ENCODE results near the gene CARD9. TPM values are rescaled to one million over a fixed set of nuclear protein-coding genes. Genes with fewer than 3 reads are reported as not detected.

CARD9 gene
- total and polyA plus RNA-seq, 2 of the 8 experiments (the other 6 are each of a cell fraction or from before 2014, with no cell fraction given), result 0.15 to 1.1 TPM

DNA sequence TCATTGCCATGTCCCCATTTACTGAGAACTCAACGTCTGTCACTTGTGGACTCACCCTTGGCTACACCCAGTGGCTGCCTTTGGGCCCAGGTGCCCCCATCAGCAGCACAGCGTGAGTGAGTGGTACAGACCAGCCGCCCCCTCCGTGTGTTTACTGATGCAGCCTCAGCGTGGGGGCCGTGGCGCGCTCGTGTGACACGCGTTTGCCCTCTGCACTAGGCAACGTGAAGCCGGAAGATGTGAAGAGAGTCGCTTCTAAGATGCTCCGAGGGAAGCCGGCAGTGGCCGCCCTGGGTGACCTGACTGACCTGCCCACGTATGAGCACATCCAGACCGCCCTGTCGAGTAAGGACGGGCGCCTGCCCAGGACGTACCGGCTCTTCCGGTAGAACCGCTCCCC is 49.4 kb upstream of the CARD9 start:
- Histone ChIP-seq H3K27me3 (replicated peaks in 1 of 4; ENCODE audit: control insufficient read depth in 3 of 4, extremely low read depth in 1 of 4, insufficient read depth in 3 of 4, low read length in 3 of 4) (no peaks in the 10 kb centered on the region), H3K23ac (ENCODE audit: insufficient read length) (no peak overlapping the region), H4K20me1 (replicated peaks in 1 of 2; ENCODE audit: control insufficient read depth in 1 of 2, insufficient read depth in 2 of 2, low read length in 2 of 2) (peaks cover 3 to 8% of the 10 kb centered on the region in 2 experiments), H2BK12ac (ENCODE audit: low read depth, low read length) (no peak overlapping the region), H3K79me2 (ENCODE audit: control insufficient read depth in 1 of 2, insufficient read depth in 2 of 2, low read length in 2 of 2) (no peaks in the 10 kb centered on the region), H2AK5ac (ENCODE audit: low read depth, low read length) (no peak overlapping the region), H4K91ac (replicated peaks; ENCODE audit: insufficient read length, low read length) (no peak overlapping the region), H3K14ac (ENCODE audit: insufficient read length) (no peak overlapping the region), H3K18ac (ENCODE audit: extremely low read depth, low read length) (no peak overlapping the region), H3K4me2 (ENCODE audit: insufficient read depth in 1 of 2, low read depth in 2 of 2, low read length in 2 of 2) (no peak overlapping the region), H3K36me3 (ENCODE audit: control insufficient read depth in 2 of 4, insufficient read depth in 4 of 4, low read length in 3 of 4) (peaks cover 27 to 43% (median 42%) of the 10 kb centered on the region in 4 experiments), H3K79me1 (ENCODE audit: low read depth, low read length) (no peaks in the 10 kb centered on the region), H3K9me3 (ENCODE audit: insufficient read depth in 2 of 2, low read depth in 1 of 2, low read length in 1 of 2) (no peaks in the 10 kb centered on the region), H4K8ac (ENCODE audit: extremely low read depth, insufficient read depth, low read length) (no peak overlapping the region), H3K56ac (replicated peaks; ENCODE audit: insufficient read length, low read depth, low read length) (no peak overlapping the region), H2BK5ac (ENCODE audit: low read depth, low read length) (no peak overlapping the region), H2BK120ac (replicated peaks; ENCODE audit: low read depth, low read length) (no peak overlapping the region), H3K4ac (replicated peaks; ENCODE audit: insufficient read length, low read depth, low read length) (no peak overlapping the region), H3K23me2 (ENCODE audit: low read depth, low read length) (no peaks in the 10 kb centered on the region), H2BK15ac (ENCODE audit: low read length) (no peak overlapping the region), H2BK20ac (ENCODE audit: low read length) (no peak overlapping the region), H3K9ac (replicated peaks in 1 of 4; ENCODE audit: extremely low read depth in 1 of 4, low read depth in 3 of 4, low read length in 3 of 4) (no peak overlapping the region), H4K5ac (ENCODE audit: insufficient read length, low read depth, low read length) (no peak overlapping the region), H3K27ac (ENCODE audit: low read depth, low read length) (no peak overlapping the region), H3K4me3 (ENCODE audit: extremely low read depth in 1 of 4, insufficient read depth in 2 of 4, low read depth in 3 of 4, low read length in 4 of 4) (no peak overlapping the region), H2AFZ (ENCODE audit: low read length) (no peak overlapping the region), H3K4me1 (replicated peaks in 1 of 4; ENCODE audit: control insufficient read depth in 3 of 4, insufficient read depth in 4 of 4, low read length in 3 of 4) (no peaks in the 10 kb centered on the region)
- ChIA-PET POLR2A (ENCODE audit: partially characterized antibody) (interaction anchor here (1.2 to 4.0 kb wide), 6 partner anchors 12 to 50 kb away, joined by 3 to 26 read pairs (median 10); partner anchors contain the start of genes CARD9, ENTR1, PMPCA and SNAPC4), CTCF (ENCODE audit: partially characterized antibody) (interaction anchor here (0.7 kb wide), 1 partner anchor 22 kb away, joined by 3 read pairs; no protein-coding TSS in a partner anchor)
- WGBS, 2 experiments (ENCODE audit: extremely low coverage in 1 of 2, insufficient coverage in 1 of 2, insufficient read length in 1 of 2, insufficient replicate concordance in 2 of 2, low coverage in 1 of 2, low lambda C conversion rate in 2 of 2, missing lambda C conversion rate in 1 of 2), result 97% methylated on average over 17 of the region's 26 CpGs; no CpG with 5 or more reads in 1 of the 2 experiments
- DNase-seq (ENCODE audit: low read depth in 1 of 2, low spot score in 2 of 2) (no peak), FAIRE-seq (no peak)
- TF ChIP-seq SIN3A (conservative IDR thresholded peaks at IDR 0.05 in 1 of 2, IDR thresholded peaks at IDR 0.05 in 1 of 2; ENCODE audit: low read depth in 1 of 2, low read length in 2 of 2) (no peak), CREB1 (IDR thresholded peaks at IDR 0.05) (no peak), TEAD4 (IDR thresholded peaks at IDR 0.05; ENCODE audit: low read depth, low read length) (no peak), CBX8 (IDR thresholded peaks at IDR 0.05; ENCODE audit: borderline replicate concordance, low read depth, low read length) (no peak), EP300 (IDR thresholded peaks at IDR 0.05; ENCODE audit: borderline replicate concordance in 1 of 2, low read depth in 2 of 2, low read length in 2 of 2) (no peak)
